ENCODE data around the gene GNG11.
A peak's percentile ranks its signal among the peaks of the same experiment; 100 is the strongest.

Gene GNG11

DNA sequence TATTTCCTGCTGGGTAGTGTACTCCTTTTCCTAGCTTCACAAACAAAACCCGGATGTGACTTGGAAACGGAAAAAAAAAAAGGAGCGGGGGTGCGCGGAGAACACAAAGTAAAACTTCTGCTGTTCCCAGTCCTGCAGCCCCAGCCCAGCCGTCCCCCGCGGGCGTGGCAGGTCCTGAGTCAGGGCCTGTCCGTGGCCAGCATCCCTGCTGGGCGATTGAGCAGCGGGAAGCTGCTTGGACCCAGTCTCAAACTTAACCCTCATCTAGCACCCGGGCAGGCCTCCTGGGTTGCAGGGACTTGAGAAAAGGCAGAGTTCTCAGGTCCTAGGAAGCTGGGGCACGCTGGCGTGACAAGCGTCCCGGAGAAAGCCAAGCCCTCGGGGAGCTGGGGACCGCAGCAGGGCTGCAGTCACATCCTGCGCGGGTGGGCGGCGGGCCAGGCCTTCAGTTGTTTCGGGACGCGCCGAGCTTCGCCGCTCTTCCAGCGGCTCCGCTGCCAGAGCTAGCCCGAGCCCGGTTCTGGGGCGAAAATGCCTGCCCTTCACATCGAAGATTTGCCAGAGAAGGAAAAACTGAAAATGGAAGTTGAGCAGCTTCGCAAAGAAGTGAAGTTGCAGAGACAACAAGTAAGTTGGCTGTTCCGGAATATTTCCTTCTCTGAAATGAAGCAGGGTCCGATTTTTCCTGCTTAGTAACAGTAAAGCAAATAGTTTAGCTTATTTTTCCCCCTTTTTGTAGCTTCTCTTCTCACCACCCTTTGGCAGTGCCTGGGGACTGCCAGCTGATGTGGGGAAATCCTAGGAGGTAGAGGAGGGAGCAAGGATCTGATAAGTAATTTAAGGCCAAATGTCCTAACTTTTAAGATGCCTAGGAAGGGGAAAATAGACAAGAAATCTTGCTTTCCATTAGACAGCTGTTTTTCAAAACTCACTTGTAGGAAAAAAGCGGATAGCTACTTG lies at the start of gene GNG11:
Gene GNG11, plus strand, starts transcription at position 129 of the 960 bp plus-strand sequence. Its CDS starts 403 bp downstream, at position 532.
- DNase-seq (ENCODE audit: low read depth in 2 of 2): peak in 1 of 2 donors; percentile 4

DNA sequence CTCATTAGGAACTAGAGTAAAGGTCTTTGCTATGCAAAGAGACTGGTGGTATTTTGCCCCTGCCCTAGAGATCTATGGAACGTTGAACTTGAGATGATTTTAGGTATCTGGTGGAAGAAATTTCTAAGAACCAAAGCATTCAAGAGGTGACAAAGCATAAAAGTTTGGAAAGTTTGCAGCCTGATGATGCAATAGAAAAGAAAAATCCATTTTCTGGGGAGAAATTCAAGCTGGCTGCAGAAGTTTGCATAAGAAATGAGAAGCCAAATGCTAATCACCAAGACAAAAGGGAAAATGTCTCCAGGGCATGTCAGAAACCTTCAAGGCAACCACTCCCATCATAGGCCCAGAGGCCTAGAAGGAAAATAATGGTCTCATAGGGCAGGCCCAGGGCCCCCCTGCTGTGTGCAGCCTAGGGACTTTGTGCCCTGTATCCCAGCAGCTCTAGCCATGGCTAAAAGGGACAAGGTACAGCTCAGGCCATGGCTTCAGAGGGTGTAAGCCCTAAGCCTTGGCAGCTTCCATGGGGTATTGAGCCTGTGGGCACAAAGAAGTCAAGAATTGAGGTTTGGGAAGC lies 47.4 kb upstream of the GNG11 start:
- DNase-seq (ENCODE audit: low read depth in 2 of 2): no peak

GRCh38 chr7:93877742-93878141 lies 43.8 kb upstream of the GNG11 start:
- no peak for DNase-seq (ENCODE audit: low read depth in 2 of 2)

DNA sequence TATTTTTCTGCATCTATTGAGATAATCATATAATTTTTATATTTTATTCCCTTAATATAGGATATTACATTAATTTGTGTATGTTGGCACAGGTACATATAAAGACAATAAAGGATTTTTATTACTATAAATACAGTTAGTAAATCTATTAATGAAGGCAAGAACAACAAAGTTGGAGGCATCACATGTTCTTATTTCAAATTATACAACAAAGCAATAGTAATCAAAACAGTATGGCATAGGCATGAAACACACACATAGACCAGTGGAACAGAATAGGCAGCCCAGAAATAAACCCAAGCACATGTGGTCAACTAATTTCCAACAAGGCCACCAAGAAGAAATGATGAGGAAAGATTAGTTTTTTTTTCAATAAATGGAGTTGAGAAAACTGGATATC lies 42.2 kb upstream of the GNG11 start:
- no peak for DNase-seq (ENCODE audit: low read depth in 2 of 2)

GRCh38 chr7:93882468-93882867 lies 39.1 kb upstream of the GNG11 start:
- DNase-seq (ENCODE audit: low read depth in 2 of 2): no peak

- no peak for DNase-seq (ENCODE audit: low read depth in 2 of 2)
Observed at GRCh38 chr7:93883078-93883916, 38.2 kb upstream of the GNG11 start.

GRCh38 chr7:93883917-93884345 lies 37.6 kb upstream of the GNG11 start:
- no peak for DNase-seq (ENCODE audit: low read depth in 2 of 2)

DNA sequence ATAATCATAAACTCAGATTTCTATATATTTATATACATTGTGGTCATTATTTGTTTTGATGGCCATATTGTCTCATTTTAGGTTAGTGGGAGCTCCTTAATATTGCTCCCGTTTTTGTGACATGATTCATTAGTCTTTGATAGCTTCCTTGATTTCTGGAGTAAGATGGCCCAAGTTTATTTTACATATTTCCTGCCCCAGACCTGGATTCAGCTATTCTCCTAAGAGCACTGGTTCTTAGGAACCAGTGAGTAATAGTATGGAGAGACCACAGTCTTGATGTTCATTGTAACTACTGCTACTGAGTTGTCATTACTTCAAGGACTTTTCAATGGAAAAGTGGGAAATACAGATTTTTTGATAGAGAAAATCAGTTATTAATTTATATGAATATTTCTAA lies 37.0 kb upstream of the GNG11 start:
- no peak for DNase-seq (ENCODE audit: low read depth in 2 of 2)

- no peak for DNase-seq (ENCODE audit: low read depth in 2 of 2)
Observed at GRCh38 chr7:93889261-93889660, 32.3 kb upstream of the GNG11 start.

DNA sequence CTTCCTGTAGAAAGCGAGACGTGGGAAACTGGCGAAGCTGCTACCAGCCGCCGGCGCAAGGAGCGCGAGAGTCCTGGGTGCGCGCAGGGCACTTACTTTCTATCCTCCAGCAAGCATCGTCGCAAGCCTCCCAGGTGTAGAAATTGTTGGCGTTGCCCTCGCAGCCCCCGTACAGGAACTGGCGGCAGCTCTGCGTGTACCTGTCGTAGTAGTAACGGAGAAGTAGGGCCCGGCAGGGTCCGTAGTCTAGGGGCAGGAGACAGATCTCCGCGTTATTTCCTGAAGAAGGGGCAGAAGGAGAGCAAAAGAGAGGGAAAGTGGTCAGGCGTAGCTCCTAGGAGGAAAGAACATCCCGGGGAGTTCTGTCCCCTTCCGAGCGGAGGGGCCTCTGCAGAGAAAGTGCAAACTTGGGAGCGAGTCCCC lies 31.5 kb upstream of the GNG11 start:
- DNase-seq (ENCODE audit: low read depth in 2 of 2): peak in 1 of 2 donors; percentile 1

GRCh38 chr7:93890464-93891068 lies 31.0 kb upstream of the GNG11 start, which contains the start of gene TFPI2:
Gene TFPI2 (minus strand): TSS chr7:93890753. CDS start chr7:93890678, 75 bp downstream.
- DNase-seq (ENCODE audit: low read depth in 2 of 2): peak in 1 of 2 donors; percentile 4

DNA sequence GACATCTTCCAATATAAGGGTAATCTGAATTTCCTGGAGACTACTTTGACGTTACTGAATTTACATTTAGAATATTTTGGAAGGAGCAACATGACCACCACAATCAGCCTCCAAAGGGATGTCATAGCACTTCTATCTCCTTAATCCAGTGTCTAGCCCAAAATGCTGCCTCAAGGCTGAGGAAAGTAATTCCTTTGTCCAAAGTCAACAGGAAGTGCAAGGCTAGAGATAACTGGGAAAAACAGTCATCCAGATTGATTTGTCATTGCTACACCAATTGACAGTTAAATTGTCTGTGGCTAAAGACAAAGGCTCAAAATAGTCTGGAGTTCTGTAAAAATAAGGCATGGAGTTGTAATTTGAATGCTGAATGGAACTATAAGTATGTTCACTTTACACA lies 27.1 kb upstream of the GNG11 start:
- no peak for DNase-seq (ENCODE audit: low read depth in 2 of 2)

- DNase-seq (ENCODE audit: low read depth in 2 of 2): no peak
Observed at GRCh38 chr7:93894966-93895640, 26.4 kb upstream of the GNG11 start.

DNA sequence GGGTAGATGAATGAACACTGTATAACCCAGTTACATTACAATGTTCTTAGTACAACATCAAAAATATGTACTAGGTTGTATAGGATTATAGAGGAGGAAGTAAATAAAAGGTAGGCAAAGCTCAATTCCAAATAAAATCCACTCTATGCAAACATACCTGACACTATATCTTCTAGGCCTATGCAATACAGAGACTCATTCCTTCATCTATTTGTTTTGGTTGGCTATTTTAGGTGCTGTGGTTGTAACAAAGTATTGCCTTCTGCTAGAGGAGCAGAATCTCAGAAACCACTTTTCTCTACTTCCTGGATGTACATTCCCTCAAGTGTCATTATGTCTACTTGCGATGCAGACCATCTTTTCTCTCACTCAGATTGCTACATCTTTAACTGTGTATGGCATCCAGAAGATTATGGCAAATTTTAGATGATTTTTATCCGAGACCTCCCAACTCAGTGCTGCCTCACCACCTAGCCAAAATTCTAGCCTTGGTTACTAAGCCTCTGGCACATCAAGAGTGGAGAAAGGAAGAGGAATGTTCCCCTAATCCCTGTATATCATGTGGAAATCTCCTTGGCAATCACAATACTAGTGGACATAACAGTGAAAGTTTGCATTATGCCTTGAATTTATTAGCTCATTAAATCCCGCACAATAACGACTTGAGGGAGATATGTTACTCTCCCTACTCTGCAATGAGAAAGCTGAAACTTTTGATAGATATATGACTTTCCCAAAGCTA lies 25.5 kb upstream of the GNG11 start:
- DNase-seq (ENCODE audit: low read depth in 2 of 2): no peak

DNA sequence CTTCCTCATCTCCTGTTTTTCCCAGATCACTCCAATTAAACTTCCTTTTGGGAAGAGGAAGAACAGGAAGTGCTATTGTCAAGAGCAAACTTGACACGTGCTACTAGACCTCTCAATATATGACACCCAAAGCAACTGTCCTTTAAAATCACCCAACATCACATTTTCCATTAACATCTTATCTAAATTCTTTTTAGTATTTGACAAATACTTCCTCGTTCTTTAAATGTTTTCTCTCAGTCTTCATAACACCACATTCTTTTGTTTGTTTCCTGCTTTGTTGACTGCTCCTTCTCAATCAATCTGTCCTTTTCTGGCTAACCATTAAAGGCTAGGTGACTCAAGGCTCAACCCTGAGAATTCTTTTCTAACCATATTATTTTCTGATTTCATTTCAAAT lies 23.9 kb upstream of the GNG11 start:
- no peak for DNase-seq (ENCODE audit: low read depth in 2 of 2)

- DNase-seq (ENCODE audit: low read depth in 2 of 2): no peak
Observed at GRCh38 chr7:93902777-93903423, 18.6 kb upstream of the GNG11 start.

DNA sequence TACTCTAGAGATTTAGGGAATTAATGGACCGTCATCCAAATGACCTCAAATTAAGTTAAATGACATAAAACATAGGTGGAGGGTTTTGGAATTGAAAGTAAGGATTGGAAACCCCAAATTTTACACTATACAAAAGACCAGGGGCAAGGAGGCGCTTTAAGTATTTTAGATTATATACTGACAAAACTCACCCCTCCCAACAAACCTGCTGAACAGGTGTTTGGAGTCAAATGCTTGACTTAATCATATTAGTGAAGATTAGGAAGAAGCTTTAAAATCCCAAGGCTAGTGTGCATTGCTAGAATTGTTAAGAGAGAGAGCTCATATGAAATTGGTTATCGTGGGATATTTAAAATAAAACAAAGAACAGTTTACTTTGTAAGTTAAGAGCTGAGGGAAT lies 15.3 kb upstream of the GNG11 start, which contains the start of gene GNGT1:
Gene GNGT1, plus strand, starts transcription at position 301 of the 400 bp plus-strand sequence. CDS start 180 bp downstream, outside the sequence.
- DNase-seq (ENCODE audit: low read depth in 2 of 2): no peak

DNA sequence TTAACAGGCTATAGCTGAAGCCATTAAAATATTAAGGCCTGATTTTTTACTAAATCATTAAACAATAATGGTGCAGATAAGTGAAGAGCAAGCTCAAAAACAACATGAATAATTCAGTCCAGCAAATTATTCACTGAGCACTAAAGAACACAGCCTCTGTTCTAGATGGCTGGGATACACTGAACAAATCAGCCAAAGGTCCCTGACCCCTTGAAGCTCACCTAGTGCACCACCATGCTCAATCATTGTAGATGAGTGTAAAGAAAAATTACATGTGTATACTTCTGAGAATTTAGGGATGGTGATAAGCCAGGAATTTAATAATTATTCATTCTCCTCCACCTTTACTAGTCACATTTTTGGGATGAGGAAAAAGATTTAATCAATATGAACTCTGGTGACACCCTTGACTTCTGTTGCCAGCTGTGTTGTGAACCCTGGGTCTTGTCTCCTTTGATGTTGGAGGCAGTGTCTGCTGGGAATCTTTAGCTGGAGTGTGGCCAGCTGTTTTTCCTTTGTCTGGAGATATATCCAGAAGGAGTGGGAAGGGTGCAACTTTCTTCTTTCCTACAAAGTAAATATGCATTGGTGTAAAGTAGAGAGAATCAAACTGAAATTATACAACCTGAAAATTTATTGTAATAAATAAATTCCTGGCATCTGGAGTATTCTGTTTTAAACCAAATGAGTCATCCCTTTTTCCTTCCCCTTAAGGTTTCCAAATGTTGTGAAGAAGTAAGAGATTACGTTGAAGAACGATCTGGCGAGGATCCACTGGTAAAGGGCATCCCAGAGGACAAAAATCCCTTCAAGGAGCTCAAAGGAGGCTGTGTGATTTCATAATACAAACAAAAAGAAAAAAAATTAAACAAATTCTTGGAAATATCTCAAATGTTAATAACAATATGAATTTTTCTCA lies 11.2 kb upstream of the GNG11 start:
- no peak for DNase-seq (ENCODE audit: low read depth in 2 of 2)

Measured in activated CD4-positive, alpha-beta T cell treated with anti-CD3 and anti-CD28 coated beads for 24 hours (primary cell).